ENCODE data around the gene EFHB. TPM values are rescaled to one million over a fixed set of nuclear protein-coding genes. Genes with fewer than 3 reads are reported as not detected.
A peak's percentile ranks its signal among the peaks of the same experiment; 100 is the strongest.

Gene EFHB, protein sequence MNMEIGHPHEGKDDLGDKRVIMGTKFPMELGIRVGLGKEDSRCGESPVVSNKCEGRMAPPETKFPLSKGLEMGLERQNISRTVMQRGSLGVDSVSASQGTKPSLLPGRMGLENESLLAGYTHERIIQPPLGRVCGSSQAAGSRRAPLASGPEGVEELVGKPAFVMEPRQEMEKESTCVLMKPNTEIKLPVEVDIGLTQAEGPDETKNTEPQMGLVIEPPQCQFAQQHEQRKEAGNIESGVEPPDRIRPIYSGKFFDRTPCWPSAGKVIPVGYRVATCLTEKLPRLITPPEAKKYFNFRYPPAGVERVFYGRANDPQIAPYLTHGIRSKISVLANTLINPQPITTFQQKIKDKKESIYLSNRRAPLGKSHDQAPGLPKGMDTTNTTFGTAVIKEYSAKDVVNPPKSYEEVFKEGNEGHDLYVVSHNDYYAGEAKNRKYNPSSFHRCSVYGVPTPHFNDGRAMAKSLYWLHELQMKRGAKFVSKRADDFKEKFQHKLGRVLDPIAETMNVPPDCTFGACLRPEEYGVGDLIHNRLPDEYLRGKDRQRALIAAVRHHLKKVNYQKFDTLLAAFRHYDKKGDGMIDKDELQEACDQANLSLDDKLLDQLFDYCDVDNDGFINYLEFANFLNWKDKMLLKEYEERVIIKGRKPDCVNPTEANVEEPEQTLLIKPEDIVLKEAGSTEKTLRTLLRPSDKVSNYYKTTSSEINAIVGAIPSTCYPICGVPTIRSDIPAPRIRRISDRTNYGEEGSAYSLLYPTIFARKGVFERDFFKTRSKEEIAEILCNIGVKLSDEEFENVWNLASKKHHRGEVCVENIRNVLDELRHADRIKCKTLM
- total RNA-seq = under 0.01 TPM in 1 of 2 replicates, not detected in the other

- DNase-seq (ENCODE audit: low read depth) = peak; percentile 50
- TF ChIP-seq CTCF (IDR thresholded peaks at IDR 0.05; ENCODE audit: insufficient read depth, low read depth, low read length) = no peak
These were observed at the start of gene EFHB for GRCh38 chr3:19934098-19934566. Gene EFHB (minus strand): TSS chr3:19934217. CDS start chr3:19934018, 199 bp downstream.

DNA sequence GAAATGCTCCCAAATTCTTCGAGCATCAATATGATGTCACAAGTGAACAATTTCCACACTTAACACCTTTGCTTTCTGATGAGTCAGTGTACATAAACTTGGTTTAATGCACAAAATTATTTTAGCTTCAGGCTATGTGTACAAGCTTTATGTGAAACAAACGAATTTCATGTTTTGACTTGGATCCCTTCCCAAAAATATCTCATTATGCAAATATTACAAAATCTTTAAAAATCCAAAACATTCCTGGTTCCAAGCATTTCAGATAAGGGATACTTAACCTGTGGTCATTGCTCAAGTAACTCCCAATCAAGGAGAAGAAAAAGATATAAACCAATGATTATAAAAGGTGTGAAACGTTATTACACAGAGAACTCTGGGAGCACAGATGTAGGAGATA is 38.0 kb upstream of the EFHB start:
- TF ChIP-seq CTCF (IDR thresholded peaks at IDR 0.05; ENCODE audit: insufficient read depth, low read depth, low read length) = no peak
- H3K4me3 ChIP-seq (ENCODE audit: low read depth, low read length) = no peak overlapping the region
- DNase-seq (ENCODE audit: low read depth) = peak; percentile 54

More at GRCh38 chr3:19934098-19934566, at the start of gene EFHB:
- H3K4me3 ChIP-seq (ENCODE audit: low read depth, low read length) = no peak within 1 kb of the TSS

DNA sequence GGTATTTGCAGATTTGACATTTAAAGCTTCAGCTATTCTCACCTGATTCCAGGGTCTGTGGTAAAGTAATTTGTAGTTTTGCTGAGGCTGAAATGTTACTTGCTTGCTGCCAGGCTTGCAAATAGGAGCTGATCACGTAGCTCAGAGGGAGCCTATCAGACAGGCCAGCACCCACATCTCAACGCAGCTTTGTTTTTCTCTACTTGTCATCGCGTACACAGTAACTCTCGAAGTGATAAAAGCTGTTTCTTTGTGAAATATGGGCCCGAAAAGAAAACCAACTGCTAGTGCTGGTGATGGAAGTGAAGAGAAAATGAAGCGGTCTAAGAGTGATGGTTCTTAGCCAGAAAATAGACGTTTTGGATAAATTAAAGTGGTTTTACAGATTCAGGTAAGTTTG is 36.3 kb upstream of the EFHB start:
- no peak overlapping the region for H3K4me3 ChIP-seq (ENCODE audit: low read depth, low read length)
- TF ChIP-seq CTCF (IDR thresholded peaks at IDR 0.05; ENCODE audit: insufficient read depth, low read depth, low read length) = no peak
- DNase-seq (ENCODE audit: low read depth) = no peak

- no peak for DNase-seq (ENCODE audit: low read depth)
- TF ChIP-seq CTCF (IDR thresholded peaks at IDR 0.05; ENCODE audit: insufficient read depth, low read depth, low read length) = no peak
These were observed 33.8 kb upstream of the EFHB start for GRCh38 chr3:19967812-19968211.

DNA sequence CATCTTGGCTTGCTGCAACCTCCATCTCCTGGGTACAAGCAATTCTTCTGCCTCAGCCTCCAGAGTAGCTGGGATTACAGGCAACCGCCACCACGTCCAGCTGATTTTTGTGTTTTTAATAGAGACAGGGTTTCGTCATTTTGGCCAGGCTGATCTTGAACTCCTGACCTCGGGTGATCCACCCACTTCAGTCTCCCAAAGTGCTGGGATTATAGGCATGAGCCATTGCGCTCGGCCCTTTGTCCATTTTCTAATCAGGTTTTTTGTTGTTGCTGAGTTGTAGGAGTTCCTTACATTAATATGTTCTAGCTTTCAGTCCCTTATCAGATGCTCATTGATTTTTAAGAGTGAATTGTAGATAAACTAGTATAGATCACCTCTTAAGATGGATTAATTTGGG is 33.2 kb upstream of the EFHB start:
- no peak for TF ChIP-seq CTCF (IDR thresholded peaks at IDR 0.05; ENCODE audit: insufficient read depth, low read depth, low read length)
- H3K4me3 ChIP-seq (ENCODE audit: low read depth, low read length) = no peak overlapping the region
- no peak for DNase-seq (ENCODE audit: low read depth)

More at GRCh38 chr3:19967812-19968211, 33.8 kb upstream of the EFHB start:
- H3K4me3 ChIP-seq (ENCODE audit: low read depth, low read length) = no peak overlapping the region

- no peak for DNase-seq (ENCODE audit: low read depth)
- H3K4me3 ChIP-seq (ENCODE audit: low read depth, low read length) = no peak overlapping the region
- no peak for TF ChIP-seq CTCF (IDR thresholded peaks at IDR 0.05; ENCODE audit: insufficient read depth, low read depth, low read length)
These were observed 27.9 kb upstream of the EFHB start for GRCh38 chr3:19961960-19962359.

All from fibroblast of villous mesenchyme (primary cell).